A673 (cell line): ENCODE data around the gene CCDC171. TPM values are rescaled to one million over a fixed set of nuclear protein-coding genes. Genes with fewer than 3 reads are reported as not detected.

Experiments
- Bru-seq: library from RNA; stranded (reverse); fragments of 400-500 nt; gene quantifications from one replicate; lab custom pipeline; 2021; lab: Mats Ljungman, UMichigan
- BruChase-seq, 2 experiments: library from RNA; stranded (reverse); fragments of 400-500 nt; gene quantifications; one replicate each; lab custom pipeline; 2021; lab: Mats Ljungman, UMichigan
- BruUV-seq: library from RNA; stranded (reverse); fragments of 400-500 nt; replicated peaks from 2 replicates; lab custom pipeline; 2021; lab: Mats Ljungman, UMichigan
- CTCF ChIA-PET: fragments of 300-600 bp; sonication (Branson Sonifier 250); formaldehyde crosslinking; loops from one replicate; lab custom pipeline; 2022; ENCODE audit warnings: antibody characterized with exemption; lab: Charles Lee
- POLR2A ChIA-PET: fragments of 300-600 bp; sonication (Branson Sonifier 250); formaldehyde crosslinking; loops from one replicate; lab custom pipeline; 2022; ENCODE audit warnings: antibody characterized with exemption; ENCODE audit not compliant: low non-redundant PET; lab: Charles Lee
- DNase-seq: peaks from one replicate; pipeline ENCODE4 v3.0.0-alpha.2; 2015; ENCODE audit warnings: low spot score
- H3K27ac ChIP-seq: fragments of 200-600 bp; sonication (generic); 2 replicates; pipeline ENCODE4 v1.5.1; 2016; ENCODE audit warnings: mixed run types, low read depth, mild to moderate bottlenecking, mixed read lengths, antibody characterized with exemption, low read length; ENCODE audit not compliant: poor library complexity, severe bottlenecking
- H3K27me3 ChIP-seq: fragments of 200-600 bp; sonication (generic); replicated peaks from 2 replicates; pipeline ENCODE4 v1.6.1; 2017; ENCODE audit warnings: mixed run types, low read depth, mild to moderate bottlenecking, mixed read lengths, antibody characterized with exemption, low read length; ENCODE audit not compliant: insufficient read depth, poor library complexity
- H3K36me3 ChIP-seq: fragments of 200-600 bp; sonication (generic); 2 replicates; pipeline ENCODE4 v1.6.1; 2016; ENCODE audit warnings: mixed run types, mild to moderate bottlenecking, mixed read lengths, antibody characterized with exemption, low read length; ENCODE audit not compliant: insufficient read depth, poor library complexity, severe bottlenecking
- H3K4me1 ChIP-seq: fragments of 200-600 bp; sonication (generic); 2 replicates; pipeline ENCODE4 v1.6.1; 2017; ENCODE audit warnings: mixed run types, mild to moderate bottlenecking, mixed read lengths, antibody characterized with exemption, low read length; ENCODE audit not compliant: insufficient read depth, poor library complexity, severe bottlenecking
- H3K4me3 ChIP-seq: fragments of 200-600 bp; sonication (generic); 2 replicates; pipeline ENCODE4 v1.5.1; 2016; ENCODE audit warnings: low read depth, mixed run types, mild to moderate bottlenecking, mixed read lengths, low read length; ENCODE audit not compliant: poor library complexity, severe bottlenecking
- H3K9me3 ChIP-seq: fragments of 200-600 bp; sonication (generic); 2 replicates; pipeline ENCODE4 v1.6.1; 2016; ENCODE audit warnings: mixed run types, low read depth, mild to moderate bottlenecking, mixed read lengths, antibody characterized with exemption, low read length; ENCODE audit not compliant: poor library complexity, severe bottlenecking
- CTCF ChIP-seq: fragments of 300-800, 200-600 bp; sonication (generic); conservative IDR thresholded peaks from 2 replicates; pipeline ENCODE4 v1.5.1; 2017; ENCODE audit warnings: low read depth, mild to moderate bottlenecking, antibody characterized with exemption, low read length, moderate library complexity, mixed read lengths
- EZH2 ChIP-seq: fragments of 200-600 bp; sonication (generic); IDR thresholded peaks from 2 replicates; pipeline ENCODE4 v1.6.1; 2017; ENCODE audit warnings: borderline replicate concordance, low read depth, mild to moderate bottlenecking, mixed read lengths, antibody characterized with exemption, low read length; ENCODE audit not compliant: poor library complexity, severe bottlenecking
- intact Hi-C: fragments of 100-400 bp; cut with micrococcal nuclease; formaldehyde crosslinking; loops from one replicate; pipeline ENCODE4 v1.10.0; 2022; ENCODE audit not compliant: unreplicated experiment
- long read RNA-seq: library from polyadenylated mRNA; stranded (forward); transcript quantifications from one replicate; pipeline ENCODE4 v2.0.0, GENCODE V29; 2022
- total RNA-seq: library from RNA; stranded (reverse); gene quantifications from 2 replicates; pipeline ENCODE4 v1.2.3, GENCODE V29; 2021

Gene CCDC171
- total RNA-seq (72.5 and 77.4 TPM in 2 replicates), Bru-seq, nascent RNA (percentile 91 among the genes with signal in this experiment), BruChase-seq, experiment 1, labeled RNA remaining after a 2-hour chase (percentile 92 among the genes with signal in this experiment), BruChase-seq, experiment 2, labeled RNA remaining after a 6-hour chase (percentile 82 among the genes with signal in this experiment)
- long read RNA-seq, transcript CCDC171-209 (4 exons, 498 nt): major isoform, 8 of 148 reads
- long read RNA-seq, partial matches to known transcripts: 17 of 148 reads
- long read RNA-seq, other reads (novel, unspliced or antisense): 123 of 148 reads

GRCh38 chr9:15552636-15553527, at the start of gene CCDC171:
TSS of gene CCDC171 (plus strand) at chr9:15553043. CDS start at chr9:15564089, 11,046 bp downstream.
- ChIA-PET CTCF (no interaction called here), POLR2A (no interaction called here)
- no peaks in the 10 kb centered on the region for H3K27me3 ChIP-seq
- H3K27ac ChIP-seq: peak within 1 kb of the TSS; percentile 58
- intact Hi-C loops: no loop called here
- no peak for TF ChIP-seq EZH2
- no peak for TF ChIP-seq CTCF
- BruUV-seq: no TSS peak
- H3K36me3 ChIP-seq: no peaks in the 10 kb centered on the region
- DNase-seq: peak; percentile 91
- peak within 1 kb of the TSS; percentile 59 for H3K4me3 ChIP-seq
- no peaks in the 10 kb centered on the region for H3K9me3 ChIP-seq
- H3K4me1 ChIP-seq: peaks cover 4% of the 10 kb centered on the region

- Histone ChIP-seq H3K36me3 (peaks cover 18% of the 10 kb centered on the region), H3K9me3 (no peaks in the 10 kb centered on the region), H3K27me3 (no peaks in the 10 kb centered on the region), H3K4me1 (no peaks in the 10 kb centered on the region), H3K27ac (no peak overlapping the region), H3K4me3 (no peak overlapping the region)
- no peak for DNase-seq
- ChIA-PET CTCF (no interaction called here), POLR2A (no interaction called here)
- BruUV-seq: no TSS peak
- intact Hi-C loops: no loop called here
- TF ChIP-seq CTCF: no peak
- no peak for TF ChIP-seq EZH2
These were observed 46.9 kb upstream of the CCDC171 start for GRCh38 chr9:15505921-15506320.

GRCh38 chr9:15509931-15510788, 42.7 kb upstream of the CCDC171 start:
- peak; percentile 29 for DNase-seq
- Histone ChIP-seq H3K4me1 (no peaks in the 10 kb centered on the region), H3K9me3 (no peaks in the 10 kb centered on the region), H3K4me3 (peak overlapping the region; percentile 79), H3K36me3 (peaks cover 11% of the 10 kb centered on the region), H3K27ac (peak overlapping the region; percentile 100), H3K27me3 (no peaks in the 10 kb centered on the region)
- no TSS peak for BruUV-seq
- ChIA-PET CTCF (interaction anchor here (0.6 kb wide), 1 partner anchor 300 kb away, joined by 3 read pairs; no protein-coding TSS in a partner anchor), POLR2A (no interaction called here)
- no peak for TF ChIP-seq CTCF
- no peak for TF ChIP-seq EZH2
- intact Hi-C loops: no loop called here
